NCI-H146 treated with DMSO at 0.1 percent for 48 hours (cell line): ENCODE measurements around the gene KLK15.

Source experiments
- DNase-seq: peaks from one replicate; lab custom pipeline; 2025; ENCODE audit not compliant: unreplicated experiment; lab: John Stamatoyannopoulos, UW

Gene KLK15

DNA sequence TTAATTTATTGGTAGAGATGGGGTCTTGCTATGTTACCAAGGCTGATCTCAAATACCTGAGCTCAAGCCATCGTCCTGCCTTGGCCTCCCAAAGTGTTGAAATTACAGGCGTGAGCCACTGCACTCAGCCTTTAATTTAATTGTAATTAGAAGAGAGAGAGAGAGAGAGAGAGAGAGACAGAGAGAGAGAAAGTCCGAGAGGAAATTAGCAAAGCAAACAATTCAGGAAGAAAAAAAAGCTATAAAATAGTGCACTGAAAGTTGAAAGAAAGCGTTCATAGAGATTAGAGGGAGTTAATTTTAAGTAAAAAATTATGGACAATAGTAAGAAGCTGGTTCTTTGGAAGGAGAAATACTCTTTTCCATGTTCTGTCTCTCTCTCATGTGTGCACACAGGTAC lies 56.1 kb downstream of the KLK15 start:
- no peak for DNase-seq

DNA sequence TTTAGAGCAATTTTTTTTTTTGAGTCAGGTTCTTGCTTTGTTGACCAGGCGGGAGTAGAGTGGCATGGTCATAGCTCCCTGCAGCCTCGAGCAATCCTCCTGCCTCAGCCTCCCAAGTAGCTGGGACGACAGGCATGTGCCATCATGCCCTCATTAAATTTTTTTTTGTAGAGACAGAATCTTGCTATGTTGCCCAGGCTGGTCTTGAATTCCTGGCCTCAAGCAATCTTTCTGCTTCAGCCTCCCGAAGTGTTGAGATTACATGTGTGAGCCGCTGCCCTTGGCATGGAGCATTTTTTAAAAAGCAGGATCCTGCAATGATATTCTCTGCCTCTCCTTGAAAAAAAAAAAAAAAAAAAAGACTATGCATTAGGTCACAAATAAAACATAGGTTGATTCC lies 57.2 kb downstream of the KLK15 start:
- DNase-seq = no peak
